Stimulated activated CD4-positive, alpha-beta T cell treated with anti-CD3 and anti-CD28 coated beads, Interleukin-12 subunit alpha, Interleukin-12 subunit beta, amount 100 ng/mL, for 4 hours (primary cell): ENCODE measurements around the gene MEIS1.

Source experiments
- DNase-seq: peaks from one replicate; pipeline ENCODE4 v3.0.0-alpha.2; 2020

Gene MEIS1

GRCh38 chr2:66445076-66445924, 10.4 kb downstream of the MEIS1 start:
- no peak for DNase-seq

- DNase-seq, result no peak
Observed at GRCh38 chr2:66445925-66446871, 11.3 kb downstream of the MEIS1 start.

GRCh38 chr2:66446941-66447340, 12.0 kb downstream of the MEIS1 start:
- no peak for DNase-seq

- no peak for DNase-seq
Observed at GRCh38 chr2:66447677-66448076, 12.8 kb downstream of the MEIS1 start.

GRCh38 chr2:66448136-66448991, 13.4 kb downstream of the MEIS1 start:
- no peak for DNase-seq

- no peak for DNase-seq
Observed at GRCh38 chr2:66452214-66452613, 17.3 kb downstream of the MEIS1 start.

GRCh38 chr2:66452917-66453316, 18.0 kb downstream of the MEIS1 start:
- DNase-seq, result no peak

GRCh38 chr2:66455490-66455889, 20.6 kb downstream of the MEIS1 start:
- DNase-seq, result no peak

- no peak for DNase-seq
Observed at GRCh38 chr2:66456183-66457041, 21.5 kb downstream of the MEIS1 start.

GRCh38 chr2:66457545-66457944, 22.6 kb downstream of the MEIS1 start:
- DNase-seq, result no peak

- DNase-seq, result no peak
Observed at GRCh38 chr2:66460031-66460430, 25.1 kb downstream of the MEIS1 start.

GRCh38 chr2:66461001-66461663, 26.2 kb downstream of the MEIS1 start:
- DNase-seq, result no peak

GRCh38 chr2:66461664-66462500, 27.0 kb downstream of the MEIS1 start:
- DNase-seq, result no peak

- no peak for DNase-seq
Observed at GRCh38 chr2:66462501-66462825, 27.5 kb downstream of the MEIS1 start.

- no peak for DNase-seq
Observed at GRCh38 chr2:66463206-66463755, 28.4 kb downstream of the MEIS1 start.

GRCh38 chr2:66464930-66465637, 30.2 kb downstream of the MEIS1 start:
- no peak for DNase-seq

GRCh38 chr2:66466433-66466832, 31.5 kb downstream of the MEIS1 start:
- no peak for DNase-seq

- no peak for DNase-seq
Observed at GRCh38 chr2:66467718-66468117, 32.8 kb downstream of the MEIS1 start.

- no peak for DNase-seq
Observed at GRCh38 chr2:66469214-66469902, 34.4 kb downstream of the MEIS1 start.
